IPS-20b (cell line): ENCODE measurements around the gene ERGIC3.

ENCODE experiments used
- H3K27ac ChIP-seq: one replicate; pipeline ENCODE4 v1.5.1; 2013; ENCODE audit warnings: low read length
- H3K27me3 ChIP-seq: 2 replicates; pipeline ENCODE4 v1.6.1; 2013; ENCODE audit warnings: mild to moderate bottlenecking, low read length, inconsistent platforms; ENCODE audit not compliant: insufficient read depth
- H3K36me3 ChIP-seq: 2 replicates; pipeline ENCODE4 v1.6.1; 2013; ENCODE audit warnings: low read depth, mild to moderate bottlenecking, inconsistent platforms, low read length, moderate library complexity; ENCODE audit not compliant: insufficient read depth
- H3K4me1 ChIP-seq: 2 replicates; pipeline ENCODE4 v1.6.1; 2013; ENCODE audit warnings: mild to moderate bottlenecking, control low read depth, inconsistent platforms, low read length, moderate library complexity; ENCODE audit not compliant: insufficient read depth
- H3K4me3 ChIP-seq: 2 replicates; pipeline ENCODE4 v1.5.1; 2013; ENCODE audit warnings: mild to moderate bottlenecking, low read length, inconsistent platforms
- H3K9ac ChIP-seq: 2 replicates; pipeline ENCODE4 v1.6.1; 2013; ENCODE audit warnings: low read depth, mild to moderate bottlenecking, inconsistent platforms, low read length, moderate library complexity
- H3K9me3 ChIP-seq: 2 replicates; pipeline ENCODE4 v1.6.1; 2013; ENCODE audit warnings: mild to moderate bottlenecking, low read depth, low read length, inconsistent platforms; ENCODE audit not compliant: insufficient read depth

The ERGIC3 gene

DNA sequence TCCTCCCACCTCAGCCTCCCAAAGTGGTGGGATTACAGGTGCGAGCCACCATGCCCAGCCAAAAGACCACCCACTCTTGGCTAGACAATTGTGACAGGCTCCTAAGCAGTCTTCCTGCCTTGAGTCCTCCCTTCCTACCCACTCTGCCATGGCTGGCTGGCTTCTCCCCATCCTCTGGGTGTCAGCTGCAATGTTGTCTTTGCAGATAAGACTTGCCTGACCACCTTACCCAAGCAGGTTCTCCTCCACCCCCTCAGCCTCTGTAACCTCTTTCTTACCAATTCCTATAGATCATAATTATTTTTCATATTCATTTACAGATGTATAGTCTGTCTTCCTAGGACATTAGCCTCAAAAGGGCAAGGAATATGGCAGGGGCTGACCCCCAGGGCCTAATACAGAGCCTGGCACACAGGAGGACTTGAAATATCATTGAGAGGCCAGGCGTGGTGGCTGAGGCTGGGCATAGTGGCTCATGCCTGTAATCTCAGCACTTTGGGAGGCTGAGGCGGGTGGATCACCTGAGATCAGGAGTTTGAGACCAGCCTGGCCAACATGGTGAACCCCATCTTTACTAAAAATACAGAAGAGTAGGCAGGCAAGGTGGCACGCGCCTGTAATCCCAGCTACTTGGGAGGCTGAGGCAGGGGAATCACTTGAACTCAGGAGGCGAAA lies 45.0 kb downstream of the ERGIC3 start:
- Histone ChIP-seq H3K4me1 (no peaks in the 10 kb centered on the region), H3K27ac (no peak overlapping the region), H3K27me3 (no peaks in the 10 kb centered on the region), H3K9ac (no peak overlapping the region), H3K9me3 (no peaks in the 10 kb centered on the region), H3K36me3 (no peaks in the 10 kb centered on the region), H3K4me3 (no peak overlapping the region)

DNA sequence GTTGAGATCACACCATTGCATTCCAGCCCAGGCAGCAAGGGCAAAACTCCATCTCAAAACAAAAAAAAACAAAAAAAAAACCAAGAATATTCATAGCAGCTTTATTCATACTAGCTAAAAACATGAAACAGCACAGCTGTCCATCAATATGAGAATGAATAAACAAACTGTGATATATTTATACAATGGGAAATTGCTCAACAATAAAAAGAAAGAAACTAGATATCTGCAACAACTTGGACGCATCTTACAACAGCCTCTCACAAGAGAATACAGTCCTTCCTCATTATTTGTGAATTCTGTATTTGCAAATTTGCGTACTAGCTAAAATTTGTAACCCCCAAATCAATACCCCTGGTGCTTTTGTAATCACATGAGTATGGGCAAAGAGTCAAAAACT lies 45.6 kb downstream of the ERGIC3 start:
- Histone ChIP-seq H3K27me3 (no peaks in the 10 kb centered on the region), H3K9ac (no peak overlapping the region), H3K4me3 (no peak overlapping the region), H3K4me1 (no peaks in the 10 kb centered on the region), H3K27ac (no peak overlapping the region), H3K36me3 (no peaks in the 10 kb centered on the region), H3K9me3 (no peaks in the 10 kb centered on the region)

DNA sequence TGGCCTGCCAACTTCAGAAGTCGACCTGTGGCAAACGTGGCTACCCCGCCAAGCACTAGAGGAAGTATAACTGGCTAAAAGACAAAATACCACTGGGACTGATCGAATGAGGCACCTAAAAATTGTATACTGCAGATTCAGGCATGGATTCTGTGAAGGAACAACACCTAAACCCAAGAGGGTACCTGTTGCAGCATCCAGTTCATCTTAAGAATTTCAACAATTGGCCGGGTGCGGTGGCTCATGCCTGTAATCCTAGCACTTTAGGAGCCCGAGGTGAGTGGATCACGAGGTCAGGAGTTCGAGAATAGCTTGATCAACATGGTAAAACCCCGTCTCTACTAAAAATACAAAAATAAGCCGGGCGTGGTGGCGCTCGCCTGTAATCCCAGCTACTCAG lies 46.5 kb downstream of the ERGIC3 start:
- Histone ChIP-seq H3K27me3 (no peaks in the 10 kb centered on the region), H3K9ac (no peak overlapping the region), H3K27ac (no peak overlapping the region), H3K9me3 (no peaks in the 10 kb centered on the region), H3K4me1 (no peaks in the 10 kb centered on the region), H3K4me3 (no peak overlapping the region), H3K36me3 (no peaks in the 10 kb centered on the region)

DNA sequence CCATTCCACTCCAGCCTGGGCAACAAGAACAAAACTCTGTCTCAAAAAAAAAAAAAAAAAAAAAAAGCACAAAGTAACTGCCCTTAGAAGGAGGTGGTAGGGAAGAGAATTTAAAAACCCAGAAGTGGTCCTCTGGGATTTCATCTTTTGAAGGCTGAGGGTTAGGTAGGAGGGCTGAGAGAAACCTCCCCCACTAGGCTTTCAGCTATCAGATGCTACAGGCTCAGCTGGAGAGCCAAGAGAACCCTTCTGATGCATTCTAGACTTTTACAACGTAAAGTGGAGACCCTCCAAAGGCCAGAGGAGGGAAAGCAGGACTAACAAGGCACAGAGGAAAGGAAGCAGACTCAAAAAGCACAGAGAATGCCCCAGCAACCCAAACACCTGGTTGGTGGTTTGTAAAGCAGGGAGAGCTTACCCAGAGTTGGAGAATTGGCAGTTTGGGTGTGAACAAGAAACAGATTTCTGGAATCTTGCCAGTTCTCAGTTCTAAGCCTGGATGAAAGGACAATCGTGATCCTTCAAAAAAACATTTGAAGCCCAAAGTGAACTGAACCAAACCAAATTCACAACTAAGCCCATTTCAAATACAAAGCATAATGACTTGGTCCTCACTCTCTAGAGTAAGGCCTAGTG lies 50.6 kb downstream of the ERGIC3 start:
- H3K4me3 ChIP-seq = no peak overlapping the region

DNA sequence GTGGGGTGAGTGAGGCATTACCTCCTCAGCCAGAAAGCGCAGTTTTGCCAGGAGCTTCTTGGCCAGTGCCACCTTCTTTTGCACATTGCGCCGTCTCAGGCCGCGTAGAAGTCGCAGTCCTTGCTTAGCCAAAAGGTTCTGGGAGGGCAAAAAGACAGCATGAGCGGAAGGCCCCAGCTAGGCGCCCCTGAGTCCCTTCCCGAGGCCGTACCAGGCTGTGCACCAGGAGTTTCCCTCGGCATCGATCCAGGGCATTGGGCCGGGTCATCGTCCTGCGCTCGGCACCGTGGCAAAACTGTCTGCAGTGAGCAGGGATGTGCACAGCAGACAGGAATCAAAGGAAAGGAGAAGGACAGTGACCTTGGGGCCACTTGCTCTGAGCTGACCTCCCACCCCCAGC lies 53.6 kb downstream of the ERGIC3 start:
- no peaks in the 10 kb centered on the region for H3K4me1 ChIP-seq
- H3K27ac ChIP-seq = no peak overlapping the region
- no peak overlapping the region for H3K9ac ChIP-seq
- peaks cover 26% of the 10 kb centered on the region for H3K27me3 ChIP-seq
- no peak overlapping the region for H3K4me3 ChIP-seq
- no peaks in the 10 kb centered on the region for H3K9me3 ChIP-seq
- no peaks in the 10 kb centered on the region for H3K36me3 ChIP-seq

More for the DNA sequence above, 50.6 kb downstream of the ERGIC3 start:
- no peak overlapping the region for H3K9ac ChIP-seq
- H3K4me1 ChIP-seq = no peaks in the 10 kb centered on the region
- H3K27me3 ChIP-seq = no peaks in the 10 kb centered on the region
- no peaks in the 10 kb centered on the region for H3K36me3 ChIP-seq
- H3K27ac ChIP-seq = no peak overlapping the region
- H3K9me3 ChIP-seq = no peaks in the 10 kb centered on the region

DNA sequence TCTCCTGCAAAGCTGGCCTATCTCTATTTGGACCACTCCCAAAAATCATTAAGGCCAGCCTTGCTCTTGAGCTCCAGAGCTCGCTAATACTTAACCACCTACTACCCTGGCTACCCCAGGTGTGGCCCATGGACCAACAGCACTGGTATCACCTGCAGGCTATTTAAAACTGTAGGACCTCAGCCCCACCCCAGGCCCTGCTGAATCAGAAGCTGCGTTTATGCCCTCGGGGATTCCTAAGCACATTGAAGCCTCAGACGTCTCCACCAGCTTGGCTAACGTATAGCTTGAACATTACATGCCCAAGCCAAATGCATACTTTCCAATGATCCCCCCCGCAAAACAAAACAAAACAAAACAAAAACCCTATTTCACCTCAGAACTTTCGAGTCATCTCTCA lies 54.0 kb downstream of the ERGIC3 start:
- Histone ChIP-seq H3K9ac (no peak overlapping the region), H3K9me3 (no peaks in the 10 kb centered on the region), H3K27me3 (peaks cover 31% of the 10 kb centered on the region), H3K4me1 (no peaks in the 10 kb centered on the region), H3K36me3 (no peaks in the 10 kb centered on the region), H3K27ac (no peak overlapping the region), H3K4me3 (no peak overlapping the region)

DNA sequence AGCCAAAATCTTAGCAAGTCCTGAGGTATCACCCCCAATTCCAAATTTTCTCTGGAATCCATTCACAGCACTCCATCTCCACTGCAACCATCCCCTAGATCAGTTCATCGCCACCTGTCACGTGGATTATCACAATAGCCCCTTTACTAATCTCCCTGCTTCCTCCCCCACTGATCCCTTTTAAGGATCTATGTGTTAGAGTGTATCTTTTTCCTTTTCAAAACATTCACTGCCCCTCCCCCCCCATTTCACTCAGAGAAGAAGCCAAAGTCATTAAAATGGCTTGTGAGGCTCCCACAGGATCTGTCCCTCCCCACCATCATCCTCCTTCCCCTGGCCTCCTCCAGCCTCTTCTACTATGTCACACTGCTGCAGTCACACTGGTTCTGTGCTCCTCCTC lies 55.3 kb downstream of the ERGIC3 start:
- no peaks in the 10 kb centered on the region for H3K4me1 ChIP-seq
- peaks cover 44% of the 10 kb centered on the region for H3K27me3 ChIP-seq
- H3K27ac ChIP-seq = no peak overlapping the region
- H3K9ac ChIP-seq = no peak overlapping the region
- no peak overlapping the region for H3K4me3 ChIP-seq
- H3K36me3 ChIP-seq = no peaks in the 10 kb centered on the region
- H3K9me3 ChIP-seq = no peaks in the 10 kb centered on the region; the same call in 1 of the 2 replicates

DNA sequence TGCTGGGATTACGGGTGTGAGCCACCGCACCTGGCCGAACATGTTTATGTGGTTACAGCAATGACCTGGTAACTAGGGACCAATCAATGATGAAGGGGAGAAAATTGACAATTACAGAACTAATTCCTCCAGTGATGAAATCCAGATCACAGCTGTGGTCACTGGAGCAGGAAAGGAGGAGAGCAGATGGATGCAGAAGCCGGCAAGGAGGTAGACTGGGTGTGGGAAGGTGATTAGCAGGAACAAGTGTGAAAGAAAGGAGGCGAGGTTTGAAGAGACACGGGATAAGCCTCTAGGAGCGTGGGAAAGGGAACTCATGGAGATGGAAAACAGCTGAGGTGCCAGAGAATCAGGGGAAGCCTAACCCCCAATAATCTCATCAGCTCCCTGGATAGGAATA lies 56.6 kb downstream of the ERGIC3 start:
- Histone ChIP-seq H3K4me3 (no peak overlapping the region), H3K9ac (no peak overlapping the region), H3K4me1 (no peaks in the 10 kb centered on the region), H3K9me3 (no peaks in the 10 kb centered on the region; the same call in 1 of the 2 replicates), H3K27ac (no peak overlapping the region), H3K27me3 (peaks cover 56% of the 10 kb centered on the region), H3K36me3 (no peaks in the 10 kb centered on the region)

DNA sequence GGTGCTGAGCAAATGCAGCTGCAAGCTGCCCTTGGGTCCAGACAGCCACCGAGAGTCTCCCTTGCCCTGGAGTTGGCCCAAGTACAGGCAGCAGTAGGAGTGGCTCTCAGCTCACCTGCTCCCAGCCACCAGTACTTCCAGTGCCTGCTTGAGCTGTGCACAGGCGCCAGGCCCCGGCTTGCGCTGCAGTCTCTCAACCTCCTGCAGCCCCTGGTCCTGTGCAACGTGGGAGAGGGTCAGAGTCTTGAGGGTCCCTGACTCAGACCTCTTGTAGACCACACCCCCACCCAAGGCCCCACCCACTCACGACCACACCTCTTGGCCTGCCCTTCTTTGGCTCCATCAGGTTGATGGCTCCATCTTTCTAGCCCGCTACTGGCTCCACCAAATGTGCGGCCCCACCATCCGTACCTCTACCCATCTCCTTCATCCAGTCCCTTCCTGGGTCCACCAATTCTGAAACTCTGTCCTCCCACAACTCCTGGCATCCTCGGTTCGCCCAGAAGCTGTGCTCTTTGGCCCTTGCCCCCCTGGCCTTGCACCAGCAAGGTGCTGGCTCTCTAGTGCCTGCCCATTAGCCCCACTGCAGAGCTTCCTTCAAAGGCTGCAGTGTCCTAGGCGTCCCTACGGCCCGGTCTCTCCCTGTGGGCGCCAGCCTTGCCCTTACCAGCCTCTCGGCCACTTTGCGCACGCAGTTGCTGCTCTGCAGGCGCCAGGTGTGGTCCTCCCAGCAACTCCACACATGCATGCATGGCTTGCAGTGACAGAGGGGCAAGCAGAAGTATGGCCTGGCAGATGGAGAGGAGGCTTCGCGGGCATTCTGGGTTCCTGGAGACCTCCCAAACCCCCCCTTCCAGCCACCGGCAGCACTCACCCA lies 57.3 kb downstream of the ERGIC3 start:
- Histone ChIP-seq H3K27me3 (peaks cover 63% of the 10 kb centered on the region), H3K9ac (no peak overlapping the region), H3K4me1 (no peaks in the 10 kb centered on the region), H3K4me3 (no peak overlapping the region), H3K36me3 (no peaks in the 10 kb centered on the region), H3K9me3 (no peaks in the 10 kb centered on the region; the same call in 1 of the 2 replicates), H3K27ac (no peak overlapping the region)

DNA sequence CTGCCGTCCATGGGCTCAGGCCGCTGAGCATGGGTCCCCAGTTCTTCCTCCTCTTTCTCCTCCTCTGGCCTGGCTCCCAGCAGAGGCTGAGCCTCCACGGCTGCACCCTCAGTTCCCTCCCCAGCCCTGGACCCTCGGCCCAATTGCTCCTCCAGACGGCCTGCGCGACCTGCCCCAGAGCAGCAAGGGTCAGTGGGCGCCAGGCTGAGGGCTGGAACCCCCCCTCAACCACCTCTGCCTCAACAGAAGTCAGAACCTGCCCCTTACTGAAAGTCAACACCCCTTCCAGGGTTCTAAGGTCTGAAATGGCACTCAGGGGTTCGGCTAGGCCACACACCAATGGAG lies 57.9 kb downstream of the ERGIC3 start:
- H3K4me1 ChIP-seq = no peaks in the 10 kb centered on the region
- no peak overlapping the region for H3K27ac ChIP-seq
- H3K9ac ChIP-seq = no peak overlapping the region
- no peak overlapping the region for H3K4me3 ChIP-seq
- H3K9me3 ChIP-seq = no peaks in the 10 kb centered on the region; the same call in 1 of the 2 replicates
- no peaks in the 10 kb centered on the region for H3K36me3 ChIP-seq
- peaks cover 63% of the 10 kb centered on the region for H3K27me3 ChIP-seq

DNA sequence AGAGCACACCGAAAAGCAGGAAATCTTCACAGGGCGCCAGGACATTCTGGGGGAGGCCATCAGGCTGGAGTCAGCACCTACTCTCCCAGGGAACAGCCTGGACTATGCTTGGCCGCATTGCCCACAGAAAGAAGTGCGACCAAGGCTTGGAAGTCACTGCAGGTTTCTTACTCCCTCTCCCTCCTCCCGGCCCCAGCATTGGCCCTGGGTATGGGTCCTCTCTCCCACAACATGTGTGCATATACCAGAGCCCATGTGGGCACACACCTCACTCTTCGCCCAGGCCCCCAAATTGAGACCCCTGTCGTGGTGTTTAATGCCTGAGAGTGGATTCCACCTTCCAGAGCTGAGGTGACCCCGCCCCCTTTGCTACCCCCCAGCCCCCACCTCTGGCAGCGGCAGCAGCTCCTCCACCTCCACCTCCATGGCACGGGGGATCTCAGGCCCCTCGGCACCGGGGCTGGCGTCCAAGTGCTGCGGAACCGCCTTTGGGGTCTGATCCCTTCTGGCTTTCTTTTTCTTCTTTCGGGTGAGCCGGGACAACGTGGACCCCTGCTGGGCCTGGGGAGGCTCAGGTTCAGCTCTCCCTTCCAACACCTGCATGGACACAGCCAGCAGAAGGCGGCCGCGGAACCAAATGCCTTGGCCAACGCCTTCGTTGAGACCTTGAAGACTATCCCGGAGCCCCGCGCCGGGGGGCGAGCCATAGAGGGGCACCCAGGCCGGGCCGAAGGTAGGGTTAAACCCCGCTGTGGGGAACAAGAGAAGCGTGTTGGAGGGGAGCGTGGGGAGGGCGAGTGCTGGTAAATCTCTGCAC lies 58.5 kb downstream of the ERGIC3 start:
- no peaks in the 10 kb centered on the region for H3K4me1 ChIP-seq
- H3K9me3 ChIP-seq = no peaks in the 10 kb centered on the region; the same call in 1 of the 2 replicates
- H3K27ac ChIP-seq = no peak overlapping the region
- H3K4me3 ChIP-seq = peak overlapping the region; percentile 74; the same call in 1 of the 2 replicates
- no peaks in the 10 kb centered on the region for H3K36me3 ChIP-seq
- H3K27me3 ChIP-seq = peaks cover 63% of the 10 kb centered on the region
- no peak overlapping the region for H3K9ac ChIP-seq
